A549 (cell line): ENCODE data around the gene UBTD1. TPM values are rescaled to one million over a fixed set of nuclear protein-coding genes. Genes with fewer than 3 reads are reported as not detected.

Experiments used
- ATAC-seq, 2 experiments: fragments of 200-7000 bp in 1 of 2; fragments of >200 bp in 1 of 2; cut with Nextera tagmentation in 1 of 2; cut with Tn5 transposase in 1 of 2; 3 replicates each; pipeline versions ENCODE4 v1.8.0 to v1.9.1; 2018 to 2020; ENCODE audit warnings: mild to moderate bottlenecking in 1 of 2, moderate library complexity in 1 of 2
- CTCF ChIA-PET: fragments of 300-600 bp; sonication (Branson Sonifier 250); formaldehyde crosslinking; extraction: SDS; loops from one replicate; lab custom pipeline; 2021; ENCODE audit warnings: antibody characterized with exemption, inconsistent platforms; lab: Yijun Ruan, JAX
- POLR2A ChIA-PET: fragments of 350-600 bp; formaldehyde crosslinking; extraction: SDS; loops from one replicate; lab custom pipeline; 2021; ENCODE audit warnings: antibody characterized with exemption, inconsistent platforms; lab: Yijun Ruan, JAX
- DNase-seq, 2 experiments: peaks; one replicate each; pipeline versions ENCODE4 v3.0.0 to v3.0.0-alpha.2; 2011 to 2016; ENCODE audit warnings: low read depth in 1 of 2, low spot score in 1 of 2
- FAIRE-seq: peaks from 2 replicates; lab custom pipeline; 2011; peaks lifted over from hg19 to GRCh38; lab: Jason Lieb, UNC
- H3K27ac ChIP-seq, 2 experiments: fragments of >200 bp; sonication (Bioruptor Twin); formaldehyde crosslinking; 3 replicates each; pipeline ENCODE4 v1.5.1; 2016 to 2017
- H3K4me1 ChIP-seq: fragments of >200 bp; sonication (Bioruptor Twin); formaldehyde crosslinking; 3 replicates; pipeline ENCODE4 v1.6.1; 2016
- H3K4me2 ChIP-seq: fragments of >200 bp; sonication (Bioruptor Twin); formaldehyde crosslinking; 3 replicates; pipeline ENCODE4 v1.6.1; 2016
- H3K4me3 ChIP-seq: fragments of >200 bp; sonication (Bioruptor Twin); formaldehyde crosslinking; 3 replicates; pipeline ENCODE4 v1.5.1; 2016
- H3K9me3 ChIP-seq: fragments of >200 bp; sonication (Bioruptor Twin); formaldehyde crosslinking; 3 replicates; pipeline ENCODE4 v1.6.1; 2016
- CBX8 ChIP-seq: fragments of 200-600 bp; sonication (generic); IDR thresholded peaks from 2 replicates; pipeline ENCODE4 v1.6.1; 2016
- CHD2 ChIP-seq: fragments of 150-350 bp; IDR thresholded peaks from 2 replicates; pipeline ENCODE4 v1.6.1; 2014; ENCODE audit warnings: low read length; ENCODE audit not compliant: partially characterized antibody
- EHF ChIP-seq: fragments of 250-450 bp; sonication (Bioruptor Pico); IDR thresholded peaks from 2 replicates; pipeline ENCODE4 v1.5.0; 2020; ENCODE audit warnings: mild to moderate bottlenecking
- ELK1 ChIP-seq: fragments of 150-350 bp; IDR thresholded peaks from 2 replicates; pipeline ENCODE4 v1.6.1; 2014; ENCODE audit warnings: low read depth, mild to moderate bottlenecking, low read length
- ESRRA ChIP-seq: fragments of 150-350 bp; IDR thresholded peaks from 2 replicates; pipeline ENCODE4 v1.6.1; 2014; ENCODE audit warnings: mild to moderate bottlenecking, low read length, borderline replicate concordance
- FOSL2 ChIP-seq, 2 experiments: fragments of 450-650 bp in 1 of 2; fragments of >200 bp in 1 of 2; sonication (Bioruptor Twin) in 1 of 2; formaldehyde crosslinking; IDR thresholded peaks; 2 replicates each; pipeline versions ENCODE4 v1.5.0 to v1.6.1; 2016 to 2020; ENCODE audit warnings: mild to moderate bottlenecking in 1 of 2, moderate library complexity in 1 of 2
- FOXS1 ChIP-seq: fragments of 250-450 bp; sonication (Bioruptor Pico); IDR thresholded peaks from 2 replicates; pipeline ENCODE4 v1.5.0; 2020; ENCODE audit warnings: mild to moderate bottlenecking, moderate library complexity
- HDAC2 ChIP-seq: fragments of 200-600 bp; sonication (generic); IDR thresholded peaks from 2 replicates; pipeline ENCODE4 v1.6.1; 2016
- JUNB ChIP-seq: fragments of >200 bp; sonication (Bioruptor Twin); formaldehyde crosslinking; IDR thresholded peaks from 2 replicates; pipeline ENCODE4 v1.6.1; 2016
- MAZ ChIP-seq: fragments of 150-350 bp; IDR thresholded peaks from 2 replicates; pipeline ENCODE4 v1.6.1; 2014; ENCODE audit warnings: antibody characterized with exemption, low read depth, low read length, borderline replicate concordance
- NFE2L2 ChIP-seq: fragments of 150-350 bp; conservative IDR thresholded peaks from 2 replicates; pipeline ENCODE4 v1.6.1; 2014; ENCODE audit warnings: low read length
- POLR2AphosphoS2 ChIP-seq: conservative IDR thresholded peaks from 2 replicates; pipeline ENCODE4 v1.6.1; 2012; ENCODE audit warnings: low read length, improper control_type of control experiment, inconsistent platforms
- RAD21 ChIP-seq, 2 experiments: fragments of >200 bp in 1 of 2; sonication (Bioruptor Twin) in 1 of 2; formaldehyde crosslinking in 1 of 2; IDR thresholded peaks in 1 of 2; conservative IDR thresholded peaks in 1 of 2; 2 replicates in 1 of 2; 3 replicates in 1 of 2; pipeline ENCODE4 v1.6.1; 2012 to 2018; ENCODE audit warnings: inconsistent platforms in 1 of 2
- RCOR1 ChIP-seq: fragments of 150-350 bp; IDR thresholded peaks from 2 replicates; pipeline ENCODE4 v1.6.1; 2014; ENCODE audit warnings: antibody characterized with exemption, low read length, low read depth
- REST ChIP-seq: fragments of 200-600 bp; sonication (generic); IDR thresholded peaks from 2 replicates; pipeline ENCODE4 v1.6.1; 2016; ENCODE audit warnings: antibody characterized with exemption, mild to moderate bottlenecking, moderate library complexity
- SMC3 ChIP-seq: fragments of >200 bp; sonication (Bioruptor Twin); formaldehyde crosslinking; IDR thresholded peaks from 3 replicates; pipeline ENCODE4 v1.6.1; 2018; ENCODE audit warnings: inconsistent platforms
- ZC3H11A ChIP-seq: fragments of 450-650 bp; IDR thresholded peaks from 2 replicates; pipeline ENCODE4 v1.6.1; 2014; ENCODE audit warnings: antibody characterized with exemption, mild to moderate bottlenecking
- ZNF302 ChIP-seq: fragments of 250-450 bp; sonication (Bioruptor Pico); IDR thresholded peaks from 2 replicates; pipeline ENCODE4 v1.9.0; 2021; ENCODE audit warnings: inconsistent platforms, mild to moderate bottlenecking, moderate library complexity
- ZSCAN20 ChIP-seq: fragments of 250-450 bp; sonication (Bioruptor Pico); IDR thresholded peaks from 2 replicates; pipeline ENCODE4 v1.8.0; 2022; ENCODE audit warnings: mild to moderate bottlenecking, moderate library complexity
- WGBS: methylation state at CpG from one replicate; pipeline ENCODE4 v1.1.6; 2017; ENCODE audit errors: missing lambda C conversion rate; 5-methylcytosine and 5-hydroxymethylcytosine counted together
- polyA plus RNA-seq, 4 experiments: library from polyadenylated mRNA; depleted of rRNA in 3 of 4; stranded (reverse); fragments of >200 nt; fragmentation: RNase III in 1 of 4; extraction: RNeasy Plus Mini Kit Qiagen cat#74134 plus additional on column Dnase treatment in 1 of 4; gene quantifications; 2 replicates in 3 of 4; 3 replicates in 1 of 4; pipeline ENCODE4 v1.2.3, GENCODE V29; 2011 to 2017
- TF ChIP-seq, protein P1 (sequence below): fragments of >200 bp; sonication (Bioruptor Twin); formaldehyde crosslinking; IDR thresholded peaks from 3 replicates; pipeline ENCODE4 v1.5.1; 2016
- TF ChIP-seq, protein P2 (sequence below): fragments of >200 bp; sonication (Bioruptor Twin); formaldehyde crosslinking; IDR thresholded peaks from 3 replicates; pipeline ENCODE4 v1.6.1; 2016

UBTD1 gene
- polyA plus RNA-seq, 2 of the 4 experiments (the other 2 are of a cell fraction): 5.9 to 11.6 TPM

DNA sequence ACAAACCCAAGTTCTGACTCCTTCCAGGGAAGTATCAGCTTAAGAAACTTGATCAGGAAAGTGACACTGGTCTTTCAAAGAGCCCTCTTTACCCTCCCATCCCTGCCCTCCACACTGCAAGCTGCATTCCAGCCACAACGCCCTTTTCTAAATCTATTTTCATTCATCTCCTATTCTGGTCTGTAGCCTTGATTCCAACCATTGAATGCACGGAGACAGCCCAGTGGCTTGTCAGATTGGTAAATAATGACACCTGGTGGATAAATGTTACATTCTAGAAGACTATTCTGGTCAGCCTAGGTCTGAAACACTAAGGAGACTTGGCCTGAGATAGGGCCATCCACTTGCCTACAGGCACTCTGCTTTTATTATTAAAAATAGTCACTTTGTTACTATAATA, 113.7 kb downstream of the UBTD1 start:
- H3K4me3 ChIP-seq: no peak overlapping the region
- ATAC-seq: peak; percentile 97 to 98
- CTCF ChIA-PET: interaction anchor here (0.6 to 39.7 kb wide), 43 partner anchors 12 to 205 kb away, joined by 3 to 1048 read pairs (median 4); partner anchors contain the start of genes ANKRD2, C10orf62, HOGA1 and MMS19
- peaks cover 17% of the 10 kb centered on the region; the same call in 2 of the 3 replicates for H3K4me1 ChIP-seq
- no peaks in the 10 kb centered on the region for H3K9me3 ChIP-seq
- WGBS: 14% methylated on average over 2 of the region's 2 CpGs
- DNase-seq: peak; percentile 70 to 85
- FAIRE-seq: peak; percentile 72
- TF ChIP-seq CBX8: no peak
- no peak for TF ChIP-seq FOXS1 (CRISPR knock-in tag)
- peak; percentile 90 for TF ChIP-seq SMC3
- TF ChIP-seq RAD21 (conservative IDR thresholded peaks at IDR 0.05 in 1 of 2, IDR thresholded peaks at IDR 0.05 in 1 of 2): peak; percentile 95 to 98
- TF ChIP-seq HDAC2: no peak
- TF ChIP-seq, protein P1, sequence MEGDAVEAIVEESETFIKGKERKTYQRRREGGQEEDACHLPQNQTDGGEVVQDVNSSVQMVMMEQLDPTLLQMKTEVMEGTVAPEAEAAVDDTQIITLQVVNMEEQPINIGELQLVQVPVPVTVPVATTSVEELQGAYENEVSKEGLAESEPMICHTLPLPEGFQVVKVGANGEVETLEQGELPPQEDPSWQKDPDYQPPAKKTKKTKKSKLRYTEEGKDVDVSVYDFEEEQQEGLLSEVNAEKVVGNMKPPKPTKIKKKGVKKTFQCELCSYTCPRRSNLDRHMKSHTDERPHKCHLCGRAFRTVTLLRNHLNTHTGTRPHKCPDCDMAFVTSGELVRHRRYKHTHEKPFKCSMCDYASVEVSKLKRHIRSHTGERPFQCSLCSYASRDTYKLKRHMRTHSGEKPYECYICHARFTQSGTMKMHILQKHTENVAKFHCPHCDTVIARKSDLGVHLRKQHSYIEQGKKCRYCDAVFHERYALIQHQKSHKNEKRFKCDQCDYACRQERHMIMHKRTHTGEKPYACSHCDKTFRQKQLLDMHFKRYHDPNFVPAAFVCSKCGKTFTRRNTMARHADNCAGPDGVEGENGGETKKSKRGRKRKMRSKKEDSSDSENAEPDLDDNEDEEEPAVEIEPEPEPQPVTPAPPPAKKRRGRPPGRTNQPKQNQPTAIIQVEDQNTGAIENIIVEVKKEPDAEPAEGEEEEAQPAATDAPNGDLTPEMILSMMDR: peak; percentile 85
- no peak for TF ChIP-seq NFE2L2
- no peak for TF ChIP-seq ELK1
- no peak for TF ChIP-seq ZC3H11A
- H3K4me2 ChIP-seq: no peak overlapping the region
- POLR2A ChIA-PET: interaction anchor here (1.1 kb wide), 1 partner anchor 37 kb away, joined by 3 read pairs; no protein-coding TSS in a partner anchor
- H3K27ac ChIP-seq: peak overlapping the region; percentile 13 to 75; a peak in 4 of 6 replicates

GRCh38 chr10:97618285-97618684, 119.6 kb downstream of the UBTD1 start:
- DNase-seq (no peak), FAIRE-seq (no peak), ATAC-seq (no peak)
- no peaks in the 10 kb centered on the region for H3K9me3 ChIP-seq
- H3K4me3 ChIP-seq: no peak overlapping the region
- H3K27ac ChIP-seq: no peak overlapping the region
- ChIA-PET POLR2A (no interaction called here), CTCF (interaction anchor here (0.8 to 39.7 kb wide), 7 partner anchors 8 to 156 kb away, joined by 3 to 1048 read pairs (median 3); partner anchors contain the start of genes ANKRD2, C10orf62 and HOGA1)
- H3K4me1 ChIP-seq: no peaks in the 10 kb centered on the region
- WGBS: 93% methylated on average over 4 of the region's 4 CpGs
- H3K4me2 ChIP-seq: no peak overlapping the region
- TF ChIP-seq JUNB (no peak), EHF (CRISPR knock-in tag) (no peak), POLR2AphosphoS2 (no peak), ZNF302 (CRISPR knock-in tag) (no peak), CBX8 (no peak), ZSCAN20 (CRISPR knock-in tag) (no peak), ESRRA (no peak), CHD2 (no peak), MAZ (no peak), RCOR1 (no peak), FOSL2 (IDR thresholded peaks at IDR 0.05) (no peak), FOSL2 (CRISPR knock-in tag; IDR thresholded peaks at IDR 0.05) (no peak), REST (no peak)
- TF ChIP-seq, protein P2, sequence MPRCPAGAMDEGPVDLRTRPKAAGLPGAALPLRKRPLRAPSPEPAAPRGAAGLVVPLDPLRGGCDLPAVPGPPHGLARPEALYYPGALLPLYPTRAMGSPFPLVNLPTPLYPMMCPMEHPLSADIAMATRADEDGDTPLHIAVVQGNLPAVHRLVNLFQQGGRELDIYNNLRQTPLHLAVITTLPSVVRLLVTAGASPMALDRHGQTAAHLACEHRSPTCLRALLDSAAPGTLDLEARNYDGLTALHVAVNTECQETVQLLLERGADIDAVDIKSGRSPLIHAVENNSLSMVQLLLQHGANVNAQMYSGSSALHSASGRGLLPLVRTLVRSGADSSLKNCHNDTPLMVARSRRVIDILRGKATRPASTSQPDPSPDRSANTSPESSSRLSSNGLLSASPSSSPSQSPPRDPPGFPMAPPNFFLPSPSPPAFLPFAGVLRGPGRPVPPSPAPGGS: no peak
- TF ChIP-seq, all 56 proteins: peak for 0
